Skeletal muscle tissue (tissue), 4 donors: ENCODE measurements around the gene AGMAT. TPM values are rescaled to one million over a fixed set of nuclear protein-coding genes. Genes with fewer than 3 reads are reported as not detected.

Experiments used
- H3K27ac ChIP-seq: one replicate; pipeline ENCODE4 v1.7.0; 2013; ENCODE audit warnings: mild to moderate bottlenecking, low read depth, low read length, inconsistent platforms
- H3K27me3 ChIP-seq, 3 donors: one replicate each; pipeline ENCODE4 v1.7.0; 2013; ENCODE audit warnings: low read length in 3 of 3; ENCODE audit not compliant: control insufficient read depth in 3 of 3, insufficient read depth in 3 of 3
- H3K36me3 ChIP-seq, 3 donors: one replicate each; pipeline ENCODE4 v1.7.0; 2013; ENCODE audit warnings: low read length in 3 of 3; ENCODE audit not compliant: control insufficient read depth in 3 of 3, insufficient read depth in 3 of 3
- H3K4me1 ChIP-seq, 3 donors: one replicate each; pipeline ENCODE4 v1.7.0; 2013; ENCODE audit warnings: low read length in 3 of 3, mild to moderate bottlenecking in 3 of 3; ENCODE audit not compliant: control insufficient read depth in 3 of 3, insufficient read depth in 3 of 3
- H3K4me3 ChIP-seq, 3 donors: one replicate each; pipeline ENCODE4 v1.7.0; 2013; ENCODE audit warnings: low read length in 3 of 3
- H3K9ac ChIP-seq, 3 donors: one replicate each; pipeline ENCODE4 v1.7.0; 2013; ENCODE audit warnings: low read length in 3 of 3, mild to moderate bottlenecking in 3 of 3, moderate library complexity in 2 of 3, low read depth in 1 of 3
- H3K9me3 ChIP-seq, 3 donors: one replicate each; pipeline ENCODE4 v1.7.0; 2013; ENCODE audit warnings: low read length in 3 of 3; ENCODE audit not compliant: control insufficient read depth in 3 of 3
- total RNA-seq: library from RNA; depleted of rRNA; stranded (reverse); fragments of >200 nt; gene quantifications from one replicate; pipeline ENCODE4 v1.2.3, GENCODE V29; 2014
- donor health status: Osteomylitis.

AGMAT gene, protein sequence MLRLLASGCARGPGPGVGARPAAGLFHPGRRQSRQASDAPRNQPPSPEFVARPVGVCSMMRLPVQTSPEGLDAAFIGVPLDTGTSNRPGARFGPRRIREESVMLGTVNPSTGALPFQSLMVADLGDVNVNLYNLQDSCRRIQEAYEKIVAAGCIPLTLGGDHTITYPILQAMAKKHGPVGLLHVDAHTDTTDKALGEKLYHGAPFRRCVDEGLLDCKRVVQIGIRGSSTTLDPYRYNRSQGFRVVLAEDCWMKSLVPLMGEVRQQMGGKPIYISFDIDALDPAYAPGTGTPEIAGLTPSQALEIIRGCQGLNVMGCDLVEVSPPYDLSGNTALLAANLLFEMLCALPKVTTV
- 4.2 TPM for total RNA-seq

GRCh38 chr1:15584489-15585363 lies at the start of gene AGMAT:
Gene AGMAT, minus strand, starts transcription at chr1:15585051. Its CDS starts 84 bp downstream, at chr1:15584967.
- no peaks in the 10 kb centered on the region for H3K27me3 ChIP-seq
- H3K36me3 ChIP-seq = no peaks in the 10 kb centered on the region
- peak within 1 kb of the TSS; percentile 4 to 68 (median 66) for H3K4me3 ChIP-seq
- peak within 1 kb of the TSS; percentile 62 to 83 (median 68) for H3K9ac ChIP-seq
- H3K4me1 ChIP-seq = peaks cover 14 to 38% (median 26%) of the 10 kb centered on the region in 3 donors
- H3K9me3 ChIP-seq = no peaks in the 10 kb centered on the region
- H3K27ac ChIP-seq = peak within 1 kb of the TSS; percentile 74

DNA sequence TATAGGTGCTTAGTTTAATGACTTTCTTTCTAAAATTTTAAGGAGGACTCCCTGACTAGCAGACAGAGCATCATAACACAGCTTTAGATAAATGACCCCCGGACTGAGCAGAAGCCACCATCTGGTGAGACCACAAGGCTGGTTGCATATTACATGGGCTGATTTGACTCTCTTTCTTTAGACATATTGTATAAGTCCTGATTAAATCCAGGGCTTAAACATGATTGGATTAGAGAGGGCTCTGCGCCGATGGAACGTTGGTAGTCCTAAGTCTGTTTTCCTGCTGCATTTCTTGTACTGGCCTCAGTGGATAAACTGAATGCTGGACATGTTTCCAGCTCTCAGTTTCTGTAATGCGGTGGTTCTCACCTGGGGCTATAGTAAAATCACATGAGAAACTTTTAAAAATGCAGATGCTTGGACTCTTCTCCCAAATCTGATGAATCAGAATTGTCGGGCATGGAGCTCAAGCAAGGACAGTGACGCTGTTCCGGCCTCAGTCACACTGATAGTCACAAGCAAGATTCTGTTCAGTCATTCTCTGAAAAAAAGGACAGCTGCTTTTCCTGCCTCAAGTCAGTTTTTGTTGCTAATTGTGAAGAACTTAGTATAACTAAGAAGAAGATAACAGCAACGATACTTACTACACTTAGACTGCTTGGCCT lies 49.0 kb upstream of the AGMAT start:
- no peaks in the 10 kb centered on the region for H3K27me3 ChIP-seq
- peaks cover 1 to 29% (median 14%) of the 10 kb centered on the region in 3 donors for H3K4me1 ChIP-seq
- H3K36me3 ChIP-seq = peaks cover 44 to 78% (median 70%) of the 10 kb centered on the region in 3 donors
- no peak overlapping the region for H3K9ac ChIP-seq
- no peak overlapping the region for H3K4me3 ChIP-seq
- H3K27ac ChIP-seq = no peak overlapping the region
- H3K9me3 ChIP-seq = no peaks in the 10 kb centered on the region

DNA sequence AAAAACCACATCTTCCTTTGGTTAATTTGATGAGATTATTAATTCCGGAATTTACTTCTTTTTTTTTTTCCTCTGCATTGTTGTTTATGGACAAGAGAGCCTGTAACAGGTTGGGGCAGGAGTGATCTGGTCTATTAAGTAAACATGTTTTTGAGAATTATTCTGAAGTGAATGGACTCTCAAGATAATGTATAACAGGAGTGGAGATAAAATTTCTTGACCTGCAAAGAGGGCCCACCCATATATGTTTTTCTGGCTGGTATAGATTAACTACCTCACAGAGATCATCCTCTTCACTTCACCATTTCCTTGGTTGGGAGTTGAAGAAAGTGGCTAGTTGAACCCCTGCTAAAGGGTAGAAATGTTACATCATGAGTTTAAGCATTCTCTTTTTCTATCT lies 43.2 kb upstream of the AGMAT start:
- no peak overlapping the region for H3K4me3 ChIP-seq
- H3K27me3 ChIP-seq = no peaks in the 10 kb centered on the region
- H3K4me1 ChIP-seq = peaks cover 28 to 52% (median 38%) of the 10 kb centered on the region in 3 donors
- H3K9ac ChIP-seq = peak overlapping the region in 1 of 3 donors; percentile 37
- H3K36me3 ChIP-seq = peaks cover 18 to 28% (median 25%) of the 10 kb centered on the region in 3 donors
- no peaks in the 10 kb centered on the region for H3K9me3 ChIP-seq
- H3K27ac ChIP-seq = peak overlapping the region; percentile 32

DNA sequence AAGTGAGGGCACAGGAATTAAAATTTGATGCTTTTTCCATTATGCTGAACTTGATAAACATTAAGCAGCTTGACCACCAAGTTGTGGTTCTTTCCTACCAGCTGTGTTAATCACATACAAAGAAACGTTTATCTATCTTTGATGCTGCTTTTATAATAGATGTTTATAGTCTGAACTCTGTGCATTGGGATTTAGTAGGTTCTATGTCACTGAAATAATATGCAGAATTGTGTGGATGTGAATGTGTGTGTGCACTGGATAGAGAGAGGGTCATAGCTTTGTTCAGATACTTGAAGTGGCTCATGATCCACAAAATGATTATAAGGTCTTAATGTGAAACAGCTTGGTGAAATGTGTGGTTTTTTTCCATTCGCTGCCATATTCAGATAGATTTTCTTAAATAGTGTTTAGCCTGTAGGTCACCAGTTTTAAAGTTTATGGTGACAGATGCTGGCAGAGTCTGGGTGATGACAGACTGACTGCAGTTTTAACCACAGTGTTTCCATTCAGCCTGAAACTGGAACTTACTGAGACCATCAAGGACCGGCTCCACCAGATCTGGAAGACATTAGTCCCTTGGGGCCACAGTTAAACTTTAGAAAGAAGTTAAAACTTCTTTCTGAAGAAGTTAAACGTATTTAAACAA lies 42.6 kb upstream of the AGMAT start:
- Histone ChIP-seq H3K4me3 (no peak overlapping the region), H3K27ac (peak overlapping the region; percentile 22), H3K9ac (peak overlapping the region in 2 of 3 donors; percentile 10 to 37), H3K4me1 (peaks cover 33 to 57% (median 43%) of the 10 kb centered on the region in 3 donors), H3K9me3 (no peaks in the 10 kb centered on the region), H3K36me3 (peaks cover 16 to 23% (median 22%) of the 10 kb centered on the region in 3 donors), H3K27me3 (no peaks in the 10 kb centered on the region)

DNA sequence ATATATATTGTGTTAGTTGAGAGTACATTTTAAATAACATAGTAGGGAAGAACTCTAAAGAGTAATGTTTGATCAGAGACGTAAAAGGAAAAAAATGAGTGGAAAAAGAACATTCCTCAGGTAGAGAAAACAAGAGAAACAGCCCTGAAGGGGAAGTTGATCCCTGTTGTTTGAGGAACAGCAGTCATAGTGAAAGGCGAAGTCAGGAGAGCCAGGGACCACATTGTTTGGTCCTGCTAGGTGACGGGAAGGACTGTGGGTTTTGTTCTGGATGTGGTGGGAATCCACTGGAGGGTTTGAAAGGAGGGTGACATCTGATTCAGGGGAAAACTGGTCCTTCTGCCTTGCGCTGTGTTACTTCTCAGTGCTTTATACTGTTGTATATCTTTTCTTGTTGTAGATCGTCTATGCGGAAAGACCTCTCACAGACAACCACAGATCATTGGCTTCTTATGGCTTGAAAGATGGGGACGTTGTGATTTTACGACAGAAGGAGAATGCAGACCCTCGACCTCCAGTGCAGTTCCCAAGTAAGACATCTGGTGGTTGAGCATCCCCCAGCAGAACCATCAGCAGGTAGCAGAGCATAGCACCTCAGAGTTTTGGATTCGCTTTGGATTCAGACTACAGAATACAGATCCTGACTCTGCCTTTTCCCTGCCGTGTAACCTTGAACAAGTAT lies 41.6 kb upstream of the AGMAT start:
- peaks cover 13 to 21% (median 15%) of the 10 kb centered on the region in 3 donors for H3K36me3 ChIP-seq
- no peaks in the 10 kb centered on the region for H3K9me3 ChIP-seq
- H3K4me3 ChIP-seq = no peak overlapping the region
- no peaks in the 10 kb centered on the region for H3K27me3 ChIP-seq
- H3K27ac ChIP-seq = peak overlapping the region; percentile 54
- peaks cover 44 to 66% (median 53%) of the 10 kb centered on the region in 3 donors for H3K4me1 ChIP-seq
- no peak overlapping the region for H3K9ac ChIP-seq

DNA sequence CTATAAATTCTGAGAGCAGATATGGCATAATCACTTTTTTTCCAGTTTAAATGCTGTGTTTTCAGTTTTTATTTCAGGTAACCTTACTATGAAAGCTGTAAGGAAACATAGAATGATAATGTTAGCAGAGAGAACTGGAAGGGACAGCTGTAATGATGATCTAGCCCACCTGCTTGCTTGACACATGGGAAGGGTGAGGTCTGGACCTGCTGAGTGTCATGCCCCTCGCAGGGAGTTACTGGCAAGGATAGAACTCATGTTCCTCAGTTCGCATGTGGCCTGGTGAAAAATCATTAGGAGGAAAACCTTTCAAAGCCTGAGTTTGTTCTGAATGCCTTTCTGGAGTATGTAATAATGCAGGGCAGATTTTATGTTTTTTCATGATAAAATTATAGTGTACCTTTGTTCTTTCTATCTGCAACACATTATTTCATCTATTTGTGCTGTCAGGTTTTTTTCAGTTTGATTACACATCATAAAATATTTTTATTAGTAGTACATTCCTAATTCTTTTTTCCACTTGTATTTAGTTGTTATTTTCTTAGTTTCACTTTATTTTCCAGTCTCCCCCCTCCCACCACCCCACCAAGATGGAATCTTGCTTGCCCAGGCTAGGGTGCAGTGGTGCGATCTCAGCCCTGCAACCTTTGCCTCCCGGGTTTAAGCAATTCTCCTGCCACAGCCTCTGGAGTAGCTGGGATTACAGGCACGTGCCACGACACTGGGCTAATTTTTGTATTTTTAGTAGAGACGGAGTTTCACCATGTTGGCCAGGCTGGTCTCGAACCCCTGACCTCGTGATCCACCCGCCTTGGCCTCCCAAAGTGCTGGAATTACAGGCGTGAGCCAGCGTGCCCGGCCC lies 40.4 kb upstream of the AGMAT start:
- H3K9ac ChIP-seq = peak overlapping the region in 1 of 3 donors; percentile 10
- H3K4me1 ChIP-seq = peaks cover 47 to 70% (median 63%) of the 10 kb centered on the region in 3 donors
- H3K27me3 ChIP-seq = no peaks in the 10 kb centered on the region
- no peaks in the 10 kb centered on the region for H3K9me3 ChIP-seq
- peak overlapping the region; percentile 54 for H3K27ac ChIP-seq
- H3K4me3 ChIP-seq = no peak overlapping the region
- H3K36me3 ChIP-seq = peaks cover 5 to 16% (median 10%) of the 10 kb centered on the region in 3 donors

GRCh38 chr1:15624133-15624714 lies 39.4 kb upstream of the AGMAT start:
- Histone ChIP-seq H3K9ac (no peak overlapping the region), H3K27me3 (no peaks in the 10 kb centered on the region), H3K27ac (peak overlapping the region; percentile 15), H3K9me3 (no peaks in the 10 kb centered on the region), H3K4me3 (peak overlapping the region in 1 of 3 donors; percentile 6), H3K4me1 (peaks cover 49 to 73% (median 71%) of the 10 kb centered on the region in 3 donors), H3K36me3 (peaks cover 3 to 16% (median 10%) of the 10 kb centered on the region in 3 donors)

DNA sequence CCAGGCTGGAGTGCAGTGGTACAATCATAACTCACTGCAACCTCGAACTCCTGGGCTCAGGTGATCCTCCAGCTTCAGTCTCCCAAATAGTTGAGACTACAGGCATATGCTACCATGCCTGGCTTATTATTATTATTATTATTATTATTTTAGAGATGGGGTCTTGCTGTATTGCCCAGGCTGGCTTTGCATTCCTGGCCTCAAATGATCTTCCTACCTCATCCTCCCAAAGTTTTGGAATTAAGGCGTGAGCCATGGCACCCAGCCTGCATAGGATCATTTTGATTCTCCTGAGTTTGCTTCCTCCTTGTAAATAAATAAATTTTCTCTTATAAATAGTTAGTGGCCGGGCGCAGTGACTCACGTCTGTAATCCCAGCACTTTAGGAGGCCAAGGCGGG lies 38.6 kb upstream of the AGMAT start:
- H3K9ac ChIP-seq = no peak overlapping the region
- H3K27me3 ChIP-seq = no peaks in the 10 kb centered on the region
- no peak overlapping the region for H3K27ac ChIP-seq
- peaks cover 3 to 16% (median 10%) of the 10 kb centered on the region in 3 donors for H3K36me3 ChIP-seq
- peaks cover 49 to 78% (median 67%) of the 10 kb centered on the region in 3 donors for H3K4me1 ChIP-seq
- H3K4me3 ChIP-seq = no peak overlapping the region
- no peaks in the 10 kb centered on the region for H3K9me3 ChIP-seq
